HS-27A (cell line): ENCODE data around the gene COPS2.
"Not testable (repeated sequence)": the region's sequence is repeated elsewhere in the genome, so short reads cannot be mapped to it uniquely, and the experiment has no call there.

Source experiments
- DNase-seq: peaks from one replicate; pipeline ENCODE4 v3.0.0-alpha.2; 2012; ENCODE audit warnings: low read depth, missing footprints

The COPS2 gene

DNA sequence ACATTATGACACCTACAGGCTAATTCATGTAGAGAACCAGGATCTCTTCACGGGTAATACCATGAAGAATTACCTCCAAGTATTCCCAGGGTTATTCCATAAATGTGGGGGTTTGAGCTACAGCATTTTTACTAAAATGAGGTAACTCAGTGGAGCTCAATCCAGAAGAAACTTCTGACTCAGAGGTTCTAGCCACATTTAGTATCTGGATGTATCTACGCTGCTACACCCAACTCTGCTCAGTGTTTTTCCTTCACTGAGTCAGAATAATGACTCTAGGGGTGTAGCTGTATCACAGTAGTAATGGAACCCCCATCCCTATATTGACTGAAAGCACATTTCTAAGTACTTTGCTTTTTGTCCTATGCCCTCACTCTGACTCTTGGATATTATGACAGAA, 52.4 kb downstream of the COPS2 start:
- DNase-seq = no peak

- DNase-seq = no peak
Observed at GRCh38 chr15:49101536-49101935, 53.9 kb downstream of the COPS2 start.

DNA sequence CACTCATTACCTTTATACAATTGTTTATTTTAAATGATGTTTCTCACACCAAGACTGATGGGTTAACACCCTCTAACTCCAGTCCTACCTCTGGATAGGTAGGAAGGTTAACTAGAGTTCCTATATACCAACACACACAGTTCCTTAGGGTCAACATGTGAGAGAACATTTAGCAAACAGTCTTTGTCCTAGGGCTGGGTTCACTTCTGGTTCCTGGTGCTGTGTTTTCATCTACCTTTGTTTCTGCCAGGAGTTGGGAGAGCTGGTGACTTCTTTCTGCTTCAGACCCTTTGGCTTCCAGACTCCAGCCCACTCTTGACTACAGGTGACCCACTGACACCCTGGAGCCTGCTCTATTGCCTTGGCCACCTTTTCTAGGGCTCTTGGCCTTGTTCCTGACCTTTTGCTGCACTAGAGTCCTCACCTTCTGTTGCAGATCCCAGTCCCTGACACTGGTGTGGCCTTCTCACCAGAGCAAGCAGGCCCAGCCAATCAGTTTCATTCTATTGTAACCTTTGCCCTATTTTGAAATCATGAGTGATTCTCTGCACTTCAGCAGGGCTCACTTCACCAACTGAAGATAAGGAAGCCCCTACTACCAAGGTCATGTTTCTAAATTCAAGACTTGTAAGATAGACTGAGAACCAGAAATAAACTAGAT, 59.2 kb downstream of the COPS2 start:
- no peak for DNase-seq

- no peak for DNase-seq
Observed at GRCh38 chr15:49094923-49095322, 60.5 kb downstream of the COPS2 start.

DNA sequence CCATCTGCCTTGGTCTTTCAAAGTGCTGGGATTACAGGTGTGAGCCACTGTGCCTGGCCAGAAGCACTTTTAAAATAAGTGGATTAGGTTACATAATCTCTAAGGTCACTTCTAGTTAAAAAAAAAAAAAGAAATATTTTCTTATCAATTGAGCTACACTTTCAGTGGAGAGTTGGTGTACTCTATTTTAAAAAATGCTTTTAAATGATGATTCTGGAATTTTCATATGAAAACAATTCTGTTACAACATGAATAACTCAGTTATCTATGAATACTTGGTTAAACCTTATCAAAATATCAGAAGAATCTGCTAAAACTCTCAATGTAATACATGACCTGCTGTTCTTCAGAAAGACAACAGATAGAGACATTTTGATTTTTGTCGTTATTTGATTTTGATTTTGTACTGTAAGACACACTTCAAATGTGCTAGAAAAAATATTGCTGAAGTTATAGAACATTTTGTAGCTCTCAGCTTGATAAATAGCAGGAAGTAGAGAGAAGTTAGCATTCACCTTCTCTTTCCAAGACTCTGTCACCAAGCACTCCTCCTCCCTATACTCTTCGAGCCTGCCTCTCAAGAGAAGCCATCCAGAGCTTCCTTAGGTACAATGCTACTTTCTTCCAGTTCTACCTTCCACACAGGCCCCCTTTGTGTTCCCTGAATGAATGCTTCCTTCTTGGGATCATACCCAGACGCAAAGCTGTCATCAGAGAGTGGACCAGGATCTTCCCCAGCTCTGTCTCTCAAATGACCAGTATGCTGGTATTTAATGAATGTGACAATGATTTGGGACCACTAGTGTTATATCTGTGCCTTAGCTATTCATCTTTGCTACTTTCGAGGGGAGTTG, 61.9 kb downstream of the COPS2 start:
- no peak for DNase-seq

- no peak for DNase-seq
Observed at GRCh38 chr15:49088996-49089395, 66.4 kb downstream of the COPS2 start.

DNA sequence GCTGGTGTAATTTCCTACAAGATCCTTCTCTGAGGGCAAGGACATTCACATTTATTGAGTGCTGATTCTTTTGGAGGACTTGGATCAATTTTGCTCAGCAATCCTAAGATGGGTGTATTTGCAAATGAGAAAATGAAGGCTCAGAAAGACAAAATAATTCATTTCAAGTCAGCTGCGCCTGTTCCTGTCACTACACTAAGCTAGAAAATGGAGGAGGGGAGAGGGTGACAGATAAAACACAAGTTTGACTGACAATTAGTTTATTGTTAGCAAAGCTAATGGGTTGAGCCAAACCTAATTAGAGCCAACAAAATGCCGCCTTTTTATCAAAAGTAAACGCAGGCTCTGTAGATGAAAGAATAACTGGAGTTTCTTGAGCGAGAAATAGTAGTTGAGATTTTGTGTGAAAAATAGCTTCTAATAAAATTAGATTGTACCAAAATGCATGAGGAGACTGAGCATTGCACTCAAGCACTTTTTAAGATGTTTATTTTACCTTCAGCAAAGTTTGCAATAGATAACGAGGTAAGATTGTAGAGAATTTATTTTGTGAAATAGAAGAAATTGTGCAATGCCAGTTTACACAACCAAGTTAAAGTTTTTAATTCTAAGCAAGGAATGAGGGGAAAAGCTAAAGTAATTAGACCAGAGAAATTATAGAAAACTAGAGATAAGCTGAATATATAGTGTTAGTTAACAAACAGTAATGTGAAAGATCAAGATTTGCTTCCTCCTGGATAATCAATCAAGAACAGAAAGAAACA, 69.5 kb downstream of the COPS2 start:
- no peak for DNase-seq

- DNase-seq = no peak
Observed at GRCh38 chr15:49084285-49084570, 71.2 kb downstream of the COPS2 start.

- no peak for DNase-seq
Observed at GRCh38 chr15:49083401-49084284, 71.8 kb downstream of the COPS2 start.

- DNase-seq = no peak
Observed at GRCh38 chr15:49082960-49083359, 72.4 kb downstream of the COPS2 start.

DNA sequence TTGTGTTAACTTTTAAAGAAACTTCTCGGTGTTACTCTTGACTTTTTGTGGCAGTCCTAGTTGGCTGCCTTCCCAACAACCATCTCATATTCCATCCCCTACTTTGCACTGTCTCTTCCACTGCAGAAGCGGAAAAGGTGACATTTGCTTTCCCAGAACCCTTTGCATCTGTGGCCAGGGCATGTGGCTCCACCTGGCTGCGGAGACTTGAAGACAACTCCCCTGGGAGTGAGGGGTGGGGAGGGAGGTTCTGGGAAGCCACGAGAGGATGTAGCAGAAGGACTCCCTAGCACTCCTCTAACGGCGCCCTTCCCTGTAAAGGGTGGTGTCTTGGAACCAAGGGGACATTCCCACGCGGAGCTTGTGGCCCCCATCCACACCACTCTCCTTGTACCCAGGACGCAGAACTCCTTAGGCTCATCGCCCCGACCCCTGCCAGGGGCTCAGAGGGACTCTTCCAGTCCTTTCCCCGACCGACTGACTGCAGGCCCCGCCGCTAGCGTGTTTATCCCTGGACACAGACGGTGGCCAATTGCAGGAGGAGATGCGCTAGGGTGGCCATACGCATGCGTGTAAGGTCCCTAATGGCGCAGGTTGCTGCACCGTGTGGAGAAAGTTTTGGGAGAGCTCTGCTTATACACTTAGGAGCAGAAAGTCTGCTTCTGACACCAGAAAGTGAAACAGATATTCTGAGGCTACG, 75.9 kb downstream of the COPS2 start:
- DNase-seq = no peak

DNA sequence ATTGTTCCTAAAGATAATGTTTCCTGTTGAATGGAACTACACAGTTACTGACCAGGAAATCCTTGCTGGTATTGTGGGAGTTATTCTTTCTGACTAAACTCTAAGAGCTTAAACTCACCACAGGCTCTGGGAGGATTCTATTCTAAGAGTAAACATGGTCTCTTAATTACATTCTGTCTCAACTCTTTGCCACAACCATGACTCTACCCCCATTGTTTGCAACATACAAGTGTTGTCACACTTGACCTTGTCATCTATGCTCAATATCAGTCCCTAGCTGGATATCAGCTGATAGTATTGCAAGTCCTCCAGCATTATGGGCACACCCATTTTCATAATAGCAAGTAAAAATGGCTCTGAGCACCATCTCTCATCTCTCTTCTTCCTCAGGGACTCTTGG, 79.5 kb downstream of the COPS2 start:
- DNase-seq = no peak

DNA sequence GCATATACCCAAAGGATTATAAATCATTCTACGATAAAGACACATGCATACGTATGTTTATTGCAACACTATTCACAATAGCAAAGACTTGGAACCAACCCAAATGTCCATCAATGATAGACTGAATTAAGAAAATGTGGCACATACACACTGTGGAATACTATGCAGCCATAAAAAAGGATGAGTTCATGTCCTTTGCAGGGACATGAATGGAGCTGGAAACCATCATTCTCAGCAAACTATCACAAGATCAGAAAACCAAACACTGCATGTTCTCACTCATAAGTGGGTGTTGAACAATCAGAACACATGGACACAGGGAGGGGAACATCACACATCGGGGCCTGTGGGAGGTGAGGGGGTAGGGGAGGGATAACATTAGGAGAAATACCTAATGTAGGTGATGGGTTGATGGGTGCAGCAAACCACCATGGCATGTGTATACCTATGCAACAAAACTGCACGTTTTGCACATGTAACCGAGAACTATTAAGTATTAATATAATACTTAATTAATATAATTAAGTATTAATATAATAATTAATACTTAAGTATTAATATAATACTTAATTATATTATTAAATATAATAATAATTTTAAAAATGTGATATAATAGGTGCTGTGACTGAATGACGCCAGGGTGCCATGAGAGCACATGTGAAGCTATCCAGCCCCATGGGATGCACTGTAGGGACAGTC, 80.7 kb downstream of the COPS2 start:
- not testable (repeated sequence) for DNase-seq
